ENCODE results near the gene TCF4.

Gene TCF4

DNA sequence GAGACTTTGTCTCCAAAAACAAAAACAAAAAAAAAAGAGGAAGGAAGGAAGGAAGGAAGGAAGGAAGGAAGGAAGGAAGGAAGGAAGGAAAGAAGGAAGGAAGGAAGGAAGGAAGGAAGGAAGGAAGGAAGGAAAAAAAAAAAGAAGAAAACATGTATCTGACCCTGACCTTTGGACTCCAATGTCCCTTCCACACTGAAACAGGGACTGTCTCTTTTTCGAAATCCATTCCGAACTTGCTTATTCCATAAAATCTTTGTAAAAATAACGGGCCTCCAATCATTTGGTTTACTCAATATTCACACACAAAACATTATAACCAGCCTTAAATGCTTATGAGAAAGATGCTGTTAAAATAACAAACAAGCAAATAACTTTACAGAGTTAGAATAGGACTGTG is 225.7 kb downstream of the TCF4 start:
- TF ChIP-seq, protein P1, sequence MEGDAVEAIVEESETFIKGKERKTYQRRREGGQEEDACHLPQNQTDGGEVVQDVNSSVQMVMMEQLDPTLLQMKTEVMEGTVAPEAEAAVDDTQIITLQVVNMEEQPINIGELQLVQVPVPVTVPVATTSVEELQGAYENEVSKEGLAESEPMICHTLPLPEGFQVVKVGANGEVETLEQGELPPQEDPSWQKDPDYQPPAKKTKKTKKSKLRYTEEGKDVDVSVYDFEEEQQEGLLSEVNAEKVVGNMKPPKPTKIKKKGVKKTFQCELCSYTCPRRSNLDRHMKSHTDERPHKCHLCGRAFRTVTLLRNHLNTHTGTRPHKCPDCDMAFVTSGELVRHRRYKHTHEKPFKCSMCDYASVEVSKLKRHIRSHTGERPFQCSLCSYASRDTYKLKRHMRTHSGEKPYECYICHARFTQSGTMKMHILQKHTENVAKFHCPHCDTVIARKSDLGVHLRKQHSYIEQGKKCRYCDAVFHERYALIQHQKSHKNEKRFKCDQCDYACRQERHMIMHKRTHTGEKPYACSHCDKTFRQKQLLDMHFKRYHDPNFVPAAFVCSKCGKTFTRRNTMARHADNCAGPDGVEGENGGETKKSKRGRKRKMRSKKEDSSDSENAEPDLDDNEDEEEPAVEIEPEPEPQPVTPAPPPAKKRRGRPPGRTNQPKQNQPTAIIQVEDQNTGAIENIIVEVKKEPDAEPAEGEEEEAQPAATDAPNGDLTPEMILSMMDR (IDR thresholded peaks at IDR 0.05; ENCODE audit: low read depth, low read length, missing control alignments): no peak
- no peak for DNase-seq (ENCODE audit: extremely low read depth, low read depth)

GRCh38 chr18:55361492-55362250 is 226.3 kb downstream of the TCF4 start:
- TF ChIP-seq, protein P1 (IDR thresholded peaks at IDR 0.05; ENCODE audit: low read depth, low read length, missing control alignments): no peak
- DNase-seq (ENCODE audit: extremely low read depth, low read depth): no peak
- H3K4me3 ChIP-seq (replicated peaks; ENCODE audit: low read depth, low read length): no peak overlapping the region

More for the DNA sequence above, 225.7 kb downstream of the TCF4 start:
- H3K4me3 ChIP-seq (replicated peaks; ENCODE audit: low read depth, low read length): no peak overlapping the region

GRCh38 chr18:55360061-55360460 is 227.9 kb downstream of the TCF4 start:
- H3K4me3 ChIP-seq (replicated peaks; ENCODE audit: low read depth, low read length): no peak overlapping the region
- no peak for DNase-seq (ENCODE audit: extremely low read depth, low read depth)
- TF ChIP-seq, protein P1 (IDR thresholded peaks at IDR 0.05; ENCODE audit: low read depth, low read length, missing control alignments): no peak

DNA sequence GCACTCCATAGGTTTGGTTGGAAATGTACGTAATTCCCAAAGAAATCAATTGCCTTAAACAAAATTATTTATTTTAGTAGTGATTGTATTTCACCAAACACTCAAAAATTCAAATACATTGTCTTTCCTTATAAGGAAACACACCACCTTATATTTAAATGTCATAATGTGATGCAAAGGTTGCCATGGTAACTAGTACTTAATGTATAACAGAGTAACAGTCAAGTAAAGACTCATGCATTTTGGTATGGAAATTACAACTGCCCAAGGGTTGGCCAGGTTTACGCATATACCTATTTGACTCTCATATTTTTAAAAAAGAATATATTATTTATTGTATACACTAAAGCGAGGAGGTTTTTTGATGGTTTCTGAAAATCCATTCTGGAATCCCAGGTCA is 231.2 kb downstream of the TCF4 start:
- TF ChIP-seq, protein P1 (IDR thresholded peaks at IDR 0.05; ENCODE audit: low read depth, low read length, missing control alignments): no peak
- no peak for DNase-seq (ENCODE audit: extremely low read depth, low read depth)
- no peak overlapping the region for H3K4me3 ChIP-seq (replicated peaks; ENCODE audit: low read depth, low read length)

GRCh38 chr18:55355223-55355622 is 232.8 kb downstream of the TCF4 start:
- no peak for DNase-seq (ENCODE audit: extremely low read depth, low read depth)
- TF ChIP-seq, protein P1 (IDR thresholded peaks at IDR 0.05; ENCODE audit: low read depth, low read length, missing control alignments): no peak
- no peak overlapping the region for H3K4me3 ChIP-seq (replicated peaks; ENCODE audit: low read depth, low read length)

GRCh38 chr18:55354795-55355194 is 233.2 kb downstream of the TCF4 start:
- DNase-seq (ENCODE audit: extremely low read depth, low read depth): no peak
- no peak overlapping the region for H3K4me3 ChIP-seq (replicated peaks; ENCODE audit: low read depth, low read length)
- TF ChIP-seq, protein P1 (IDR thresholded peaks at IDR 0.05; ENCODE audit: low read depth, low read length, missing control alignments): no peak

- DNase-seq (ENCODE audit: extremely low read depth, low read depth): no peak
- no peak overlapping the region for H3K4me3 ChIP-seq (replicated peaks; ENCODE audit: low read depth, low read length)
- TF ChIP-seq, protein P1 (IDR thresholded peaks at IDR 0.05; ENCODE audit: low read depth, low read length, missing control alignments): no peak
These were observed 234.2 kb downstream of the TCF4 start for GRCh38 chr18:55353806-55354205.
